Activated T-cell treated with anti-CD3 and anti-CD28 coated beads for 24 hours (primary cell): ENCODE measurements around the gene SLF2.
A peak's percentile ranks its signal among the peaks of the same experiment; 100 is the strongest.

ENCODE experiments used
- DNase-seq: peaks from one replicate; pipeline ENCODE4 v3.0.0-alpha.2; 2020; ENCODE audit warnings: low read depth

SLF2 gene, protein sequence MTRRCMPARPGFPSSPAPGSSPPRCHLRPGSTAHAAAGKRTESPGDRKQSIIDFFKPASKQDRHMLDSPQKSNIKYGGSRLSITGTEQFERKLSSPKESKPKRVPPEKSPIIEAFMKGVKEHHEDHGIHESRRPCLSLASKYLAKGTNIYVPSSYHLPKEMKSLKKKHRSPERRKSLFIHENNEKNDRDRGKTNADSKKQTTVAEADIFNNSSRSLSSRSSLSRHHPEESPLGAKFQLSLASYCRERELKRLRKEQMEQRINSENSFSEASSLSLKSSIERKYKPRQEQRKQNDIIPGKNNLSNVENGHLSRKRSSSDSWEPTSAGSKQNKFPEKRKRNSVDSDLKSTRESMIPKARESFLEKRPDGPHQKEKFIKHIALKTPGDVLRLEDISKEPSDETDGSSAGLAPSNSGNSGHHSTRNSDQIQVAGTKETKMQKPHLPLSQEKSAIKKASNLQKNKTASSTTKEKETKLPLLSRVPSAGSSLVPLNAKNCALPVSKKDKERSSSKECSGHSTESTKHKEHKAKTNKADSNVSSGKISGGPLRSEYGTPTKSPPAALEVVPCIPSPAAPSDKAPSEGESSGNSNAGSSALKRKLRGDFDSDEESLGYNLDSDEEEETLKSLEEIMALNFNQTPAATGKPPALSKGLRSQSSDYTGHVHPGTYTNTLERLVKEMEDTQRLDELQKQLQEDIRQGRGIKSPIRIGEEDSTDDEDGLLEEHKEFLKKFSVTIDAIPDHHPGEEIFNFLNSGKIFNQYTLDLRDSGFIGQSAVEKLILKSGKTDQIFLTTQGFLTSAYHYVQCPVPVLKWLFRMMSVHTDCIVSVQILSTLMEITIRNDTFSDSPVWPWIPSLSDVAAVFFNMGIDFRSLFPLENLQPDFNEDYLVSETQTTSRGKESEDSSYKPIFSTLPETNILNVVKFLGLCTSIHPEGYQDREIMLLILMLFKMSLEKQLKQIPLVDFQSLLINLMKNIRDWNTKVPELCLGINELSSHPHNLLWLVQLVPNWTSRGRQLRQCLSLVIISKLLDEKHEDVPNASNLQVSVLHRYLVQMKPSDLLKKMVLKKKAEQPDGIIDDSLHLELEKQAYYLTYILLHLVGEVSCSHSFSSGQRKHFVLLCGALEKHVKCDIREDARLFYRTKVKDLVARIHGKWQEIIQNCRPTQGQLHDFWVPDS

DNA sequence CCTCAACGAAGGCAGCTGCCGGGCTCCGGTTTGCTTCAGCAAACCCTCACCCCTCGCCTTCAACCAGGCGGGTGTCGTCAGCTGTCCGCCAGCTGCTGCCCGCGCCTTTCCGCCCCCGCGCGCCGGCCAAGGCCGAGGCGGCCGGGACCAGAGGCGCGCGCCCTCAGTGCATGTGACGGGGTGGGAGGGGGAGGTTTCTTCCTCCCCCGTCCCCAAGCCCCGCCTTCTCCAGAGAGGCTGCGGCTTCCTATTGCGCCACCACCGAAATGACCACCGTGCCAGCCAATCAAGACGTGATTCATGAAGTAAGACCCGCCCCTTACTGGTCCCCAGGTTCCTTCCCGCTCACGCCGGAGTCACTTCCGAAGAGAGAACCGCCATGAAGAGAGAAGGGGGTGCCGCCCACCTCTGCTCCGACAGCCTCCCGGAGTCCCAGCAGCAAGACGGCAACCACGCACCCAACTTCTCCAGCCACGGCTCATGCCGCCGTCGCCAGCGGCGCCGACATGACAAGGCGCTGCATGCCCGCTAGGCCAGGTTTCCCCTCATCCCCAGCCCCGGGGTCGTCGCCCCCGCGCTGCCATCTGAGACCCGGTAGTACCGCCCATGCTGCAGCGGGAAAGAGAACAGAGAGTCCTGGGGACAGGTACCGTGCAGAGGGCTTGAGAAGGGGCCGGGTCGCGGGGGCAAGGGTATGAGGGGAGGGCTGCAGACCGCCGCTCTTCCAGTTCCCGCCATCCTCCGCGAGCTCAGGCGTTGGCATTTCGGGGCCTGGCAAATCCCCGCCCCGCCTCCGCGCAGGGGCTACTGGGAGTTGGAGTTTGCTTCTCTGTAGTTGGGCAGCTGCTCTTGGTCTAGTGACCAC lies at the start of gene SLF2:
SLF2 (plus strand) TSS at position 359 of the 865 bp plus-strand sequence; CDS start at position 507, 148 bp downstream.
- DNase-seq: peak; percentile 91

DNA sequence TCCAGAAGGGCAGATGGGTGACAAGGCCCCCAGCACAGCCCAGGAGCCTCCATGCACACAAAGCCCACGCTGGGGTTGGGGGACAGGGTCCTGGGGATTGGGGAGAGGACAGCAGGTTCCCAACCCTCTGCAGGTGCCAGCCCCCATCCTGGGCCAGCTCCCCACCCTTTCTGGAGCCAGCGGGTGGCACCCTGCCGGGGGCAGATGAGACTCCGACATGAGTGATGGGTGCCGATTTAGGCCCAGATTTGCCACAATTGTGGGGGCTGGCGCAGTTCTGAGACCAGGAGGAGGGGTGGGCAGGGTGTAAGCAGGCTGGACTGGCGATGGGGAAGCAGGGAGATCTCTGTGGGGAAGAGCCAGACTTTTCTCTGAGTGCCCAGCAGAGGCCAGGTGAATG lies 49.3 kb upstream of the SLF2 start:
- no peak for DNase-seq

DNA sequence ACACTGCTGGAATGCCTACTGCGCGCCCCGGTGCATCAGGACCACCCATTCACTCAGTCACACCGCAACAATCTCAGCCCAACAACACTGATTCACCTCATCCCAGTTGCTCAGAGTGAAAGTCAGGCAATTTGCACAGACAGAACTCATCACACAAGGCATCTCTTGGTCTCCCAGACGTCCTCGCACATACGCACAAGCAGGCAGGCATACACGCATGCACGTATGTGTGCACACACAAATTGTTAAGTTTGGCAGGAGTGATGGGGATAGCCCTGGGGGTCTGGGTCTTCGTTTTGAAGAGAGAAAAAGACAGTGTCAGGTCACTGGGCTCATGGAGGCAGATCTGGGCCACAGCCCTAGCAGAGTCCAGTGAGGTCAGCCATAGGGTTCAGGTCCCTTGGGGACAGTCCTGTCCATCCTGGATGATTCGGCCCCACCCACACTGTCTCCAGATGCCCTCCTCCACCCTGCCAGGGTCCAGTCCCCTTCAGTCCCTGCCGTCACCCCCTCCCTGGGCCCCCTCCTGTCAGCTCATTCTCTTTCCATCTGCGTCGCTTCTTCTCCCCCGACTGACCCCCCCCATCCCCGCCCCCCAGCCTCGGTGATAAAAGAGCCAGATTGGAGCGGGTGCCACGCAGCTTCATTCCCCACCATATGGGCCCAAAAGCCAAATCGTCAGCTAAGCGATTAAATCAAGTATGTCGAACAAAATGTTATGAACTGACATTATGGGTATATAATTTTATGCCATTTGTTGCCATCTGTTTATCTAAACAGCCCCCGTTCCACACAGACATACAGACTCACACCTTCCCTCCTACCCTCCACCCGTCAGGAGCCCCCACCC lies 48.5 kb upstream of the SLF2 start:
- DNase-seq: no peak

DNA sequence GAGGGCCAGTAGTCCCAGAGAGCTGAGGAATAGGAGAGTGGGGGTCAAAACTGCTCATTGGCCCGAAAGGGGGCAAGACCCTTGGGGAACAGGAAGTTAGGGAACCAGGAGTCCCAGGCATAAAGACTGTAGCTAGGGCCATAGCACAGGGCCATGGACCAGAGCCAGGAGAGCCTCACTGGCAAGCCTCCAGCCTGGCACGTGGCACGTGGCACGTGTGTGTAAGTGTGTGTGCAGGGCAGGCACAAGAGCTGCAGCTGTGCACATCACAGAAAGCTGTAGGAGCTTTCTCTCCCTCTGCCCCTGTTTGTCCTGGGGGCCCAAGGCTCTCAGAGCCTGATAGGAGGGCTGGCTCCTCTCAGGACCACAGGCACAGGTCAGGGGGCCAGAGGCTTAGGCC lies 47.8 kb upstream of the SLF2 start:
- no peak for DNase-seq

DNA sequence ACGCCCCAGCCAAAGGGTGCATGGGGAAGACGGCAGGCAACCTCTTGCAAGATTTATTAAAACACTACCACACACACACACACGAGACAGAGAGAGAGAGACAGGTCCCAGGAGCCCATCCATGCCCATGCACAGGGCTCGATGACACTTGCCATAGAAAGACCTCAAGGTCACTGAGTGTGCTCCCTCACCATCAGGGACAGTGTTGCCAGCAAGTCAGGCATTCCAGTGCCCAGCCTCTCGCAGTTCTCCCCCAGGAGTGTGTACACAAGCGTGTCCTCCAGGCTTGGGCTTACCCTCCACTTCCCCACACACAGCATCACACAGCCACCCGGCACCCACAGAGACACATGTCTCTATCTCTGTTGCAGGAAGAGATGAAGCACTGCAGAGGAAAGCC lies 46.8 kb upstream of the SLF2 start:
- no peak for DNase-seq

DNA sequence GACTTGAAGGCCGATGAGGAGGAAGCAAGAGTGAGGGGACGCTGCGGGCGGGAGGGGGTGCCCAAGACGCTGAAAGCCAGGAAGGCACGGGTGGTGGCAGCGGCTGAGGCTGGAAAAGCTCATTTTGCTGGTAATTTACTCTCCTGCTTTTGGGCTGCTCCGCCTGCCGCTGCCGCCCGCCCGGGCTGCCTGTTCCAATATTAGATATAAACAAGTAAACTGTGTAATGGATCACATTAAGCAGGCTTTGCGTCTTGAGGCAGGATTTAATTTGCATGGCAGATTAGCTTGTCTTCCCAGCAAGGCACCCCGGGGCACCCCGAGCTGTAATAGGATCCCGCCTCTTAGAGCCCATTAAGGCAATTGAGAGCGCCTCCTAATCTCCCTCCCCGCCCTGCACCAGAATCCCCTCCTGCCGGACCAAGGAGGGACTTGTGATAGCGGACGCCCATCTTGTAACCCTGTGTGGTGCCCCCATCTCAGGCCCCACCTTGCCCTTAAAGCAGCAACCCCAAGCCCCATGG lies 46.1 kb upstream of the SLF2 start:
- no peak for DNase-seq

DNA sequence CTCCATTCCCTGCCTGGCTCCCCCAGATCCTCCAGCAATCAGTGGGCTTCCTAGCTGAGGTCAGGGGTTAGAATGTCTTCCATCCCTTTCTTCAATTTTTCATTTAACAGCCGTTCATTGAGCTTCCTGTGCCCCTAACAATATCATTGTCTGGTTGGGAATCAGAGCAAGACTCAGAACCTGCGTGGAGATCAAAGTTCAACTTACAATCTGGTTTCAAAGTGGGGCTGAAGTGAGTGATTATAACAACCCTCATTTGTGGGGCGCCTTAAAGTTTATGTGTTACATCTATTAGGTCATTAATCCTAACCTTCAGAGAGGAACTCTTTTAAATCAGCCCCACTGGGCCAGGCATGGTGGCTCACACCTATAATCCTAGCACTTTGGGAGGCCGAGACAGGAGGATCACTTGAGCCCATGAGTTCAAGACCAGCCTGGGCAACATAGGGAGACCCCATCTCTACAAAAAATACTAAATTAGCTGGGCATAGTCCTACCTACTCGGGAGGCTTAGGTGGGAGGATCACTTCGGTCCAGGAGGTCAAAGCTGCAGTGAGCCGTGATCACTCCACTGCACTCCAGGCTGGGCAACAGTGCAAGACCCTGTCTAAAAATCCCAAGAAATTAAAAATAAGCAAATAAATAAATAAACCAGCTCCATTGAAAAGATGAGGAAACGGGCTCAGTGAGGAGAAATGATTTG lies 45.4 kb upstream of the SLF2 start:
- DNase-seq: no peak

DNA sequence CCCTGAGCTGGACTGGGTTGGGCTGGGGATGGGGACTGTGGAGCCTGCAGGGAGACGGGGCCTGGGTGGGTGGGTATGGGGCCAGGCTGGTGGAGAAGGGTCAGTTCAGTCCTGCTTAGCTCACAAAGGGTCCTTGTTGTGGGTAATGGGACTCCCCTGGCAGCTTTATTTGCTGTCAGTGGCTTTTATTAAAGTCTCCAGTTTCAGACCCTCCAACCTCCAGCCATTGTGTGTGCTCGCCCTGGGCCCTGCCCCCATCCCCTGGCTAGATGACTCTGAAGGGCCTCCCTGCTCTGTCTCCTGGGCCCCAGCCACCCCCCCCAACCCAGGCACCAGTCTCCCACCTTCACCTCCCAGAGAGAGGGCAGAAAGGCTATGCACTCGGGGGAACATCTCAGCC lies 44.4 kb upstream of the SLF2 start:
- no peak for DNase-seq

DNA sequence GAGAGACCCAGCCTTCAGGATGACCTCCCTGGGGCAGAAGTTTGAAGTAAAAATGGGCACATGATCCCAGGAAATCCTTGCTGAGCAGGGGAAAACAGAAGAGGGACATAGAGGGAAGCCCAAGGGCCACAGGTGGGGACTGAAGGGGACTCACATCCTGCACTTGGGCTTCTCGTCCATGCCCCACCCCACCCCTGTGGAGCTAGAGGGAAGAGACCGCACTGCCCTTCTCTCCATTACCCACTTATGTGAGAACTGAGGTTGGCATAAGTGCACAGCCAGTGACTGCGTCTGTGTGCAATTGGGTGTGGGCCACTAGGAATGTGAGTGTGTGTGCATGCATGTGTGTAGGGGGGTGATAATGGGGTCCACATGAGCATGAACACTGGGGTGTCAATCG lies 43.4 kb upstream of the SLF2 start:
- DNase-seq: no peak

DNA sequence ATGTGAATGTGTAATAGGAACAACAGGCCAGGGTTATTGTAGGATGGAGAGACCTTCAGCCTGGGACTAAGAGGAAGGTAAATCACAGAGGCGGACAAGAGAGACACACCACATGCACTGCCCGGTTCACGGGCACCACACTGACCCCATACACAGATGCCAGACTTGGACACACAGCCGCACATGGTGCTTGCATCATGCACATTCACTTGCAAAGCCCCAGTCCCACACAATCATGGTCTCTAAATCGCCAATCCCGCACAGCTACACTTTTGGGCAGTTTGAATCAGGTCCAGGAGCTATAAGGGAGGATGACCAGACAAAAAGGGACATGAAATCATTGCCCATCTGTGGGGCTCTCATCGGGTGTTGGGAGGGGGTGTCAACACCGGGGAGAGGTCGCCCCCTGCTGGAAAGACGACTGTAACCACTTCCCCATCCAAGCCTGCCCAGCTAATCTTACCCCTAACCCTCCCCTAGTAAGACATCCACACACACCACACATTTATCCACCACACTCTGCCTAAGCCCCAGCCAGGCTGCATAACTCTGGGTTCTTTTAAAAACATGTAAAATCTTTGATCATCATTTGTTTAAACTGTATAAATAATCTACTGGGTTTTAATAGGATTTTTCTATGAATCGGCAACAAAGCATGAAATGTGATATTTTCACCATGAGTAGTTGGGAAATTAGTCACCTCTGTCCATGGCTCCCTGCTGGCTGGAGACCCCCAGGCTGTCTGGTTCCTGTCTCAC lies 40.5 kb upstream of the SLF2 start:
- peak; percentile 39 for DNase-seq

DNA sequence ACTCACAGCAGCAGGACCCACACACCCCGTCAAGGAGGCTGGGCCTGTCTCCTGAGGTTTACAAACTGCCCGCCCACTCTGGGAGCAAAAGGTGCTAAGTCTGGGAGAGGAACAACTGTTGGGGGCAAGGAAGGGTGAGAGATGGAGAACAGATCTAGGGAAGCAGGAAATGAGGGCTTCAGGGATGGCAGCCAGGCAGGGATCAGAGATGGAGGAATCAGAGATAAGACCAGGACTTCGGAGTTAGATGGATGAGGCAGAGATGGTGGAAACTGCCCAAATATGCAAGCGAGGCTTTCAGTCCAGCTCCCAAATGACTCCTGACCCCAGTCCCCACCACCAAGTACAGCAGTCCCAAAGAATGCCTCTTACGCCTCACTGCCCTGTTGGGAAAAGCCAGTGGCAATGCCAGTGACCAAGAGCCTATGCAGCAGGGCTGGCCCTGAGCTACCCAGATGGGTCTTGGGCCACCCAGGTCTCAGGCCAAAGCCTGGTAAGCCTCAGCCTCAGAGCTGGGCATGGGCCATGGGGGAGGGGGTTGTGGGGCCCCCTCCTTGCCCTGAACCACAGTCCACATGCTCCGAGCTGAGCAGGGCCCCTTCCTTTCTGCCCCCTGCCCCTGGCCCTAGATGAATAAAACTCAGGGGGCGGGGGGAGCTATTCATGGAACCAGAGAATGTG lies 39.5 kb upstream of the SLF2 start:
- no peak for DNase-seq

DNA sequence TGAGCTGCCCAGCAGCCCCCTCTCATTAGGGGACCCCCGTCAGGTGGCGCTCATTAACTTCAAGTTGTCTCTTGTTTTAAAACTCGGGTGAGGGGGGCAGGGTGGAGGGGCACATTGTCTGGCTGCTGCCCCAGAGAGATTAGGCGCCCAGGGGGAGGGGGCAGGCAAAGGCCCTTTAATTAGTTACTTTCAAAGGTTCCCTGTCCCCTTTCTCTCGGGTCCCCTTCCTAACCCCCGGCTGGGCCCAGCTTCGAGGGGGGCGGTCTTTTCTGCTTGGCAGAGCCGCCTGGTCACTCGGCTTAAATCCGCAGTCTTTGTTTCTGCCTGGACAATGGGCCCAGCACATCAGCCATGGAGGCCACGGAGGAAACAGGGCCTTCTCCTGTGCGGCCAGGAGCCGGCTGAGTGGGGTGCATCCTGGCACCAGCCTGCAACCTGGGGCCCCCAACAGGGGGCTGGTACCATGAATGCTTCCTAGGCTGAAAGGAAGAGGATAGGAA lies 38.9 kb upstream of the SLF2 start:
- no peak for DNase-seq

DNA sequence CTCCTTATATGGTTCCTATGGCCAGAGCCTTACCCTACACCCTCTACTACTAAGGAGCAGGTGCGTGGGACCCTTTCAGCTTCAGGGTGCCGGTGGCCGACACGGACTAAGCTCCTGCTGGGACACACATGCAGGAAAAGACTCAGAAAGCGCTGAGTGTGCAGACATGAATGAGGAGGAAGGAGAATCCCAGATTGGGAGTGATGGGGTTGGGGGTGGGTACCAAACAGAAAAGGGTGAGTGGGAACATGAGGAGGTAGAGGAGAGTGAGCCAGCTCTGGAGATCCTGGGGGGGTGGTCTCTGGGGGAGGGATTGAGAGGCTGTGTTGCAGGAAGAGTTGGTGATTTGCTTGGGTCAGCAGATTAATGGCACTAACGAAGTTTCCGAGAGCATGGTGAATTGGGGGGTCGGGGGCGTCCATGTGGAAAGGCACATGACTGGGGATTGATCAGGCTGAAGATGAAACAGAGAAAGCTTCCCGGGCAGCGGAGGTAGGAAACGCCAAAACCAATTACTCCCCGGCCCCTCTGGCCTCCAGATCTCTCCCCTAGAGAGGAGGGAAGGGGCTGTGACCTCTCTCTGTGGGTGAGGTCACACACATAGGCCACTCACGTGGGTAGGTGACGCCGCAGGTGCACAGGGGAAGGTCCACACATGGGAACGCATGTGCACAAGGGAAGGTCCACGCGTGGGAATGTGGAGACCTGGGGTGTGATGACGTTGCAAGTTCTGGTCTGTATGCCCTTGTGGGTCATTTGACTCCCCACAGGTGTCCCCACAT lies 37.9 kb upstream of the SLF2 start:
- DNase-seq: no peak

DNA sequence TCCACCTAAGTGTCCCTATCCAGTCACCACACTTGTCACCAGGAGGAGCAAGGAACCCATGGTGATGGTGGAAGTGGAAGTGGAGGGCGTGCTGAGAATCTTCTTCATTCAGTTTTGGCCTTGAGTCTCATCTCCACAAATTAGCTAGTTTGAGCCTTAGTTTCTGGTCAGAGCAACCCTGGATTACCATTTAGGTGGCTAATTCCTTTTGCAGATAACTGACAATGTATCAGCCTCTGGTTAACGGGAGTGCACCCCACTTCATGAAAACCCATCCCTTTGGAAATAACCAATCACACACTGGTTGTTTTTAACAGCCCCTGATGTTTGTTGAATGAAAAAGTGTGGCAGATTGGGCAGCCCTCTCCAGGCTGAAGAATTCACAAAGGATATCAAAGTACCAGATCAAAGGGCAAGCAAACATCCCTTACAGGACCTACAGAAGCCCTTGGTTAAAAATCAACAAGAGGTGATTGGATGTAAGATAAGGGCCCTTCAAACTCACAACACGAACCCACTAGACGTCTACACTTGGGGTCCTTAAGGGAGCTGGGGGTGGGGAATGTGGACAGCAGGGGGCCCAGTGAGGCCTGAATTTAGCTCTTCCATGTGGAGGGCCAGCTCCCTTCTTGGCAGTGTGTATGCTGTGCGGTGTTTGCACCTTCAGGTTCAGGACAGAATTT lies 37.1 kb upstream of the SLF2 start:
- no peak for DNase-seq

DNA sequence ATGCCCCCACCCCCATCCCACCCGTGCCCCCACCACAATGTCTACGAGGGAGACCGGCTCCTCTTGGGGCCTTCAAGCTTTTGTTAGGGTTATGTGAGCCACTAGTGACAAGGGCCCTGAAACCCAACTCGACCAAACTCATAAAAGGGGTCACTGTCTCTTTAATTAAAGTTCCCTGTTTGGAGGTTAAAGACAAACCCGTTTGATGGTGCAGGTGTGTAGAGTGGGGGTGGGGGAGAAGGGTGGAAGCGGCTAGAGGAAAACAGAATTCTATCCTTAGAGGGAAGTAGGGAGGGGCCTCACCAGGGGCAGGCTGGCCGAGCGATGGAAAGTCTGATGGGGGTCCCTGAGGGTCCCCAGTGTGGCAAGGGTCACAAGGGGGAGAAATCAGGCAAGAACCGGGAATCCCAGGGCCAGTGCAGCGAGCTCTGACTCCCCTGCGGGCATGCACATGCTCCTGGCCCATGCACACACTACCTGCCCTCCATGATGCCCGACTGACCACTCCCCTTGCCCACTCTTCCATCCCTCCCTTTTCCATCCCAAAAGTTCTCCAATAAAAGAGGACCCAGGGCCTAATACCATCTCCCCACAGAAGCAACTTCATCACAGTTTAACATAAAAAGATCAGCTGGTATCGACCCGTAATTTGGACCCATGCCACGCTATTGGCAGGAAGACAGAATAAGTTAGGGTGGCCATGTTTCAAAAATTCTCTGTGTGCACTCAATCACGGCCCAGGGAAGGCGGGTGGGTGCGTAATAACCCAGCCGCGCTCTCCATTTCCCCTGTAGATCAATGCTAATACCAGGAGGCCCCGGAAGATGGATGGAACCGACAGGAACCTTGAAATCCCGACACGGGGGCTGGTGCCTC lies 35.9 kb upstream of the SLF2 start:
- no peak for DNase-seq

DNA sequence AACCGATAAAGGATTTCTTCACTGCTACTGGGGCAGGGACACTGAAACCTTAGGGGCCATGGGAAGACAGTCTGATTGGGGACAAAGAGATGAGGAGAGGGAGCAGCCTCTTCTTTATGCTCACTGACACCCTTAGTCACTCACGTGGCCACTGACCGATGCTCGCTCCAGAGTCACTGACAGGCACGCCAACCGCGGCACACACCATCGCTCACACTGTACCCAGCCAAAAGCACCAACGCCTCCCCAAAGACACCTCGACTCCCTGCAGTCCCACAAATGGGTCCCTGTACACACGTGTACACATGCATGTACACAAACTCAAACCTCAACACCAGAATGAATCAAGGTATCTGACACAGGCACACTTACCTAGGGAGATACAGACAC lies 35.3 kb upstream of the SLF2 start:
- DNase-seq: no peak
